Hematopoietic multipotent progenitor cell (in vitro differentiated cells): ENCODE data around the gene CELF4. TPM values are rescaled to one million over a fixed set of nuclear protein-coding genes. Genes with fewer than 3 reads are reported as not detected.

ENCODE experiments used
- DNase-seq, 3 donors: peaks; one replicate each; pipeline ENCODE4 v3.0.0-alpha.2; 2011 to 2015; ENCODE audit warnings: low read depth in 2 of 3, low spot score in 2 of 3
- total RNA-seq: library from RNA; depleted of rRNA; stranded (reverse); fragments of >200 nt; gene quantifications from one replicate; pipeline ENCODE4 v1.2.3, GENCODE V29; 2012

CELF4 gene
- total RNA-seq, 1 donor, result not detected

DNA sequence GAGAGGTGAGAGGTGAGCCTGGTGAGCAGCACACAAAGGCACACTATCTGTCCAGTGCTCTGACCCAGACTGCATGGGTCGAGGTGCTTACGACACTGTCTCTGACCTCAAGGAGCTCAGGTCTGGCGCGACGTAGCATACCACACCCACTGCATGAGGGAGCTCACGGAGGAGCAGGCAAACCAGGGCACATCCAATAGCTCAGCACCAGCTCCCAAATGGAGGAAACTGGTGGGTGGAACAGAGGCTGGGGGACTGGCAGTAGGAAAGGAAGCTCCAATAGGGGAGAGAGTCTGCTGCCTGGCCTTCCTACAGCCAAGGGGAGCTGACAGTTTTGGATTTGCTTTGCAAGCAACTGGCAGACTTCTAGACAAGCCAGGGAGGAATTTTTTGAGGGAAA lies 36.3 kb downstream of the CELF4 start:
- no peak for DNase-seq

DNA sequence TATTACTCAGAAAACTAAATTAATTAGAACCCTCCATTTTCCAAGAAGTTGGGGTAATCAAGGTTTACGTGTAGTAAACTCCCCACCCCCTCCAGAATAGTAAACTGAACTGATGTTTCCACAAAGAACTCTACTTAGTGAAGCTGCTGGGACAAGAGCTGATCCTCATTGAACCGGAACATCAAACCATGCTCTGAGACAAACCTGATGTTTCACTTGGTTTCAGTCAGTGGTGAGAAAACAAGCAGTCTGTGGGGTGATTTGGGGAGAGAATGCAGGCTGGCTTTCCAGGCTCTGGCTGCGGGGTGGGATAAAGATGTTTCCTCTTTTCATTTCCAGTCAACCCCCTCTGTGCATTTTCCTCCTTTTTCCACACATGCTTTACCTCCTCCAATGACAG lies 38.2 kb downstream of the CELF4 start:
- DNase-seq, result no peak

DNA sequence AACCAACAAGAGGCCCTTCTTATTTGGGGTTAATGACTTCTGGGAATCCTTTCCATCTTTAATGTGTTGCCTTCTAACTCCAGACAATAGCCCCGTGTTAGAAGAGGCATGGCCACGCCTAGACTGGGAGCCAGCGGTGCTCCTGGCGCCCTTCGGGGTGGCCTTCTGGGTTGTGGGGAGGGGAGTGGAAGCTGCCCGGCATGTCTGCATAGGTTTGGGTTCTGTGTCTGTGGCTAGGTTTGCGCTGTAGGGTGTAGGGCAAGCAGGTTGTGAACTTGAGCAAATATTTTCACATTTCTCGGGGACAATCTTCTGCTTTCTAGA lies 40.4 kb downstream of the CELF4 start:
- no peak for DNase-seq

DNA sequence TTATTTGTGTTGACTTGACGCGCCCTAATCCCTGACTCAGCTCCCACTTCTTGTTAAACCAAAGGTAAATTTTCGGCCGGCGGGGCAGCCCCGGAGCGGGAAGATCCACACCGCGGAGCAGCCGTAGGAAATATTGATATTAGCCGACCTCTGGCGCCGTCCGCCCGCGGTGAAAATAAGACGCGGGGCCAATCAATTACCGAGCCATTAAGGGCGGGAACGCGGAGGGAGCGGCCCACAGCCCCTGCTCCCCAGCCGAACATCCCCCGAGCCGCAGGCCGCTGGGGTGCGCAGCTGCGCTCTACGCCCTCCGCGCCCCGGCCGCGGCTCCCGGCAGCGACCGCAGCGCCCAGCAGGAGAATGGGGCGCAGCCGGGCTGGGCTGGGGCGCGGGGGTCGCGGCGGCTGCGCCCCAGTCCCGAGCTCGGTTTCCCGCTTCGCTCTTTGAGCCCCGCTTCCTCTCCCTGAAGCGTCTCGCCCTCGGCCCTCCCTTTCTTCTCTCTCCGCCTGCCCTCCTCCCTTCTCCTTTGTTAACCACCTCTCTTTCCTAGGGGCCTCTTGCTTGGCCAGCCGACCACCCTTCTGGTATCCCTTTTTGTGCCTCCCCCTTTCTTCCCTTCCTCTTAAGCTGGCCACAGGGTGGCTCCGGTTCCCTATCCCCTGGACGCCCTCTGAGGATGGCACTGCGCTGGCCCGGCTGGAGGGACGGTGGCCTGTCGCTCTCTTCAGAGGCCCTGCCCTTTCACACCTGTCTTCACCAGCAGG lies 40.9 kb downstream of the CELF4 start:
- no peak for DNase-seq

DNA sequence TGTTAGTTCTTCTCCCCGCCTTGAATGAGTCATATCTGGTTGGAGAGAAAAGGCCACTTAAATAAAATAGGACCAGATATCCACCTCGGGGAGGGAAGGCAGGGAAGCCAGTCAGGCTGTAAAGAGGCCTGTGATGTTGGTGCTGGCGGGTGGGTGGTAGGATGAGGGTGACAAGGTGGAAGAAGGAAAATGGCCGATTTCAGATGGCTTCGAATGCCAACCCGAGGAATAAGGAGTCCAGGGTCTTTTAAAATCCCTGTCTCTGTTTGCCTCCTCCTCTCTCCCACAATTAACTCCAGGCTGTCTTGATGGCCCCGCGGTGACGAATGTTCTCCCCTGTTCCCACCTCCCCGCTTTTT lies 41.5 kb downstream of the CELF4 start:
- DNase-seq, result no peak

DNA sequence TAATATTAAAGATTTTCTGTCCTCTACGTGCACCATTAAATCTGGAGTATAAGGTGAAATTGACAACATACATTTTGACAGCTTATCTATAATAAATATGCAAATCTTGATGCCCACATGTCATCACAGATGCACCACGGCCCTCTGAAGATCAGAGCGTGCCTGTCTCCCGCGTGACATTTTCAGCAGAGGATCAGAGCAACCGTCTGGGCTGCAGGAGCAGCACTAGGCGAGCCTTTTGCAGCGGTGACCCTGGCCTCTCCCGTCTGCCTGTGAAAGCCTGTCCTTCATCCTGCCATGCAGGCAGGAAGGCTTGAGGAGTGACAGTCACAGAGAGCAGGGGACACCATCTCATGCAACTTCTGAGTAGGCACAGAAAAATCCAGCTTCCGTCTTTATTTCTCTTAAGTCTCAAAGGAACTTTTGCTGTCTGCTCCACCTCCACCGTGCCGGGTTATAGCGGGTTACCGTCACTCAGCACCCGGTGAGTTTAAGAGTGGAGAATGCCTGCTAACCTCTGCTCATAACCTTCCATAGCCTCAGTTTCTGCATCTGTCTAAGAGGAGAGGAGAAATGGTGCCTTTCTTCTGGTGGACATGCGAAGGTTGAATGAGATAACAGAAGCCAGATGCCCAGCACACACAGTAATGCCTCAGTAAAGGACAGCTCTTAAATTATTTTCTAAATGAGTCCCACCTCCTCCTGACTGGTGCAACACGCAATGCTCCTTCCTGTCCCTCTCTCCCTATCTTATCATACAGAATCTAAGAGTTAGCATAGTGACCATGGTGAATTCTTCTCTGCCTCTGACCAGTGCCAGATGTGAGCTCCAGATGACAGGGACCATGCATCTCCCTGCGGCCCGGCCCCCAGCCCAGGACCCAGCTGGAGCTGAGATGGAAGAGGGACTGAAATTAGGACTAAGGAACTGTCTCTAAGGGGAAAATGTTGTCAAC lies 43.8 kb downstream of the CELF4 start:
- DNase-seq, result no peak

DNA sequence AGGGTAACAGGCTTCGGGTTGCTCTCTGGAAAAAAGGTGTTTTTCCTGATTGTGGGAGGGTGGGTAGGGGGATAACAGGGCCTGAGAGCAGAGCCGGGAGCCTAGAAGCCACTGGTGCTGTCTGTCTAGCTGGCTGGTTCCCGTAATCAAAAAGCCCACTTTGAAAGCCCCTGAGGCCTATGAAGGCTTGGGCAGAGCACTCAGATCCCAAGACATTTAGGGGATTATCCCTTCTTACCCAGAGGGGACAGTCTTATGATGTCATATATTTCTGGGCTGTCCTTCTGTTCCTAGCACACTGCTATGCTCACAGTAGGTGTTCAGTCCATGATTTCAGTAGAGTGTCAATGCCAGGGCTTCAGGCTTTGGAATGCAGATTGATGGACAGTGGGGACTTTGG lies 45.1 kb downstream of the CELF4 start:
- no peak for DNase-seq

DNA sequence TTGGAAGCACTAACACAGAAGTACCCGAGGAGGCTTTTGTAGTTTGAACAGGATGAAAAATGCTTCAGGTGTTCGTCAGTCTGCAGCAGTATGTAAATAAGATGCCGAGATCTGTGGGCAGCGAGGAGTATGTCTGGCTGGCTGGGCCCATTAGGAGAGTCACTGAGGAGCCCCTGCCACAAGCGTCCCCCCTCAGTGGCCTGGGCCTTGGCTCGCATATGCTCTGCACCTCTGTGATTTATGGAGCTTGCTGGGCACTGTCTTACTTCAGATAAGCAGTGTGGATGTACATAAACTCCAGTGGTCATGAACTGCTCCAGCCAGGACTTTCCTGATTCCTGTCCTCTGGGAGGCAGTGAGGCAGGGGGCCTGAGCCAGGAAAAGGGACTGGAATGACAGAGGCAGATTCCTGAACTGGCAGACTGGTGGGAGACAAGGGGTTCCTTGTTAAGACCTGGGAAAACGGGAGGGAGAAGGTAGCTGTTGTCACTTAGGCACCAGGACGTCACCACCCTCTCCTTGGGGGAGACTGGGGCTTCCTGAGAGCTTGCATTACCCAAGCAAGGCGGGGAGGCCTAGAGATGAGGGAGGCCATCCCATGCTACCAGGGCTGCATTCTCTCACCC lies 46.0 kb downstream of the CELF4 start:
- no peak for DNase-seq

DNA sequence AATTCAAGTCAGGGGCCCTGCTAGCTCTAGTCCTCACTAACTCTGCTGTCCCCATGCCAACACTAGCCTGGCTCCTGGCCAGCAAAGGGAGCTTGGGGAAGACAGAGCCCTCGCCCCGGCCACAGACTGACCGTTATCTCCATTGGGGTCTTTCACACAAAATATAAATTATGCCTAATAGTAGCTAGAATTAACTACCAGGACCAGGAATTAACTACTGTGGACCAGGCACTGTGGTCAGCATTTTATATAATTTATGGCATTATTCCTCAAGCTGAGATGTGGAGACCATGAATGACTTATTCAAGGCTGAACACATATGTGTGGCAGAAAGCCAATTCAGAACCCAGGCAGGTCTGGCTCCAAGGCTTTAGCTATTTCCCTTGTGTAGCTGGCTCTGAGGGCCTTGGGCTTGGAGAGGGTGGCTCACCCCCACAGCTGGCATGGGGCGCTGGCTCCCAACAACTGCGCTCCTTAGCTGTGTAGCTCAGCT lies 49.2 kb downstream of the CELF4 start:
- no peak for DNase-seq

DNA sequence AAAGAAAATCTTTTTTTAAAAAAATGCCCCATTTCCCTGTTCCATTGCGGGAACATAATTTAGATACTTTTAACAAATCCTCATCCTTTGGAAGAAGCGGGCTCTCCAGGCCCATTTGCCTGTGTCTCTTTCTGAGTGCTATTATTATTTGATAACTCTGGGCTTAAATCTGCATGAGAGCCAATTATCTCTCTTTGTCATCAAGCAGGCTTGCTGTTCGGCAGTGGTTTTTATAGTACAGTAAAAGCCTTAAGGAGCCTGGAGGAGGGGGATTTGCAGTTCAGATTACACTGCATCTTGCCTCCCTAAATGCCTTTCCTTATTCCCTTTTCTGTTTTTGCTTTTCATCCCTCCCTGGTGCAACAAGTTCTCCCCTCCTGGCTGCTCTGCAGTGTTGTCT lies 50.6 kb downstream of the CELF4 start:
- DNase-seq, result no peak

DNA sequence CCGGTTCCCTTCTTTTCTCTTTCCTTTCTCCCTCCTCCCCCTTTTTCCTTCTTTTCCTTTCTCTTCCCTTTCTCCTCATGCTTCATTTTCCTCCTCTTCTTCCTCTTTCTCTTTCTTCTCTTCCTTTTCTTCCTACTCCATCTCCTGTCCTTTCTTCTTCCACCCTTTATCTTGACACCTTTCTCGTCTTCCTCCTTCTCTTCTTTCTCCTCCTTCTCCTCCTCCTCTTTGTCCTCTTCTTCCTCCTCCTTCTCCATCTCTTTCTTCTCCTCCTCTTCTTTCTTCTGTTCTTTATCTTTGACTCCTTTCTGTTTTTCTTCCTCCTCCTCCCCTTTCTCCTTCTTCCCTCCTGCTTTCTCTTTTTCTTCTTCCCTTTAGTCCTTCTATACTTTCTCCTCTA lies 53.2 kb downstream of the CELF4 start:
- DNase-seq, result no peak

DNA sequence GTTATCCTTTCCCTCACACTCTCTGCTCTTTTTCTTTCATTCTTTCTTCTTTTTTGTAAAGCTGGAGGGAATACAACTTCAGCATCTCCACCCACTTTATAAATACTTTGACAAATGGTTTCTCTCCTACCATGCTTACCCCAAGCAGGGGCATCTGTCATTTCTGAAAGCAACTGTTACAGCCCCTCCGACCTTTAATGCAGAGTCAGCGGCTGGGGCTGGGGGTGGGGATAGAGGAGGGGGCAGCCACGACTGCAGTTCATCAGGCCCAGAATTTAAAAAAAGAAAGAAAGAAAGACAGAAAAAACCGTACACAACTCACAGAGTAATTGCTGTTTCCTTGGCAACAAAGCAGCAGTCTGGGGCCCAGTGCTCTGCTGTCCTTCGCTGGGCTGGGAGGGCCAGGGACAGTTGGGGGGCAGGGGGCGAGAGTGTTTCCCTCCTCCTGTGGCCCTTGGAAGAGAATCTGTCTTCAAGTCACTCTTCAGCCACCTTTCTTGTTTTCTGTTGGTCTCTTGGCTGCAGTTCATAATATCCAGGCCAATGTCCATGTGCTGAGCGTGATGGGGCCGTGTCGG lies 53.8 kb downstream of the CELF4 start:
- DNase-seq, result no peak

DNA sequence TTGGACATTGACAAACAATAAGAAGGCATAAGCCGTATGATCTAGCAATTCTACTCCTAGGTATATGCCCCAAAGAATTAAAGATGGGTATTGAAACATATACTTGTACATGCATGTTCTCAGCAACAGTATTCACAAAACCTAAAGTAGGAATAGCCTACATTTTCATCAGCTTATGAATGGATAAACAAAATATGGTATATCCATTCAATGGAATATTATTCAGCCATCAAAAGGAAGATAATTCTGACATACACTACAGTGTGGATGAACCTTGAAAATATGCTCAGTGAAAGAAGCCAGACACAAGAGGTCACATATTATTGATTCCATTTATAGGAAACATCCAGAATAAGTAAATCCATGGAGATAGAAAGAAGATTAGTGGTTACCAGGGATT lies 56.0 kb downstream of the CELF4 start:
- DNase-seq, result no peak

DNA sequence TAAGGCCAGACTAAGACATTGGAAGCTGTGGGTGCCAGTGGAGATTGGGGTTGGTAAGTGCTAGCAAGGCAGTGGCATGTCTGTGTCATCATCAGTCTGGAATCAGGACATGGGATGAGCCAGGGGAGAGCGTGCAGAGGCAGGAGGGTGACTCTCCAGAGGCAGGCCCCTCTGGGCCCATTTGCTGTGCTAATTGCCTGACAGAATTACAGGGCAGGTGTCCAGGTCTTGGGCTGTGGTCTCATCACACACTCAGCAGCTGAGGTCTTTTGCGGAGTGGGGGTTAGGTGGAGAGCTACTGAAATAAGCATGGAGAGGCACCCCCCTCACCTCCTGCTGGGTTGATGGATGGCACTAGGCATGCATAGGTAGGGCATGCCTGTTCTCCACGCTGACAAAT lies 57.4 kb downstream of the CELF4 start:
- no peak for DNase-seq

DNA sequence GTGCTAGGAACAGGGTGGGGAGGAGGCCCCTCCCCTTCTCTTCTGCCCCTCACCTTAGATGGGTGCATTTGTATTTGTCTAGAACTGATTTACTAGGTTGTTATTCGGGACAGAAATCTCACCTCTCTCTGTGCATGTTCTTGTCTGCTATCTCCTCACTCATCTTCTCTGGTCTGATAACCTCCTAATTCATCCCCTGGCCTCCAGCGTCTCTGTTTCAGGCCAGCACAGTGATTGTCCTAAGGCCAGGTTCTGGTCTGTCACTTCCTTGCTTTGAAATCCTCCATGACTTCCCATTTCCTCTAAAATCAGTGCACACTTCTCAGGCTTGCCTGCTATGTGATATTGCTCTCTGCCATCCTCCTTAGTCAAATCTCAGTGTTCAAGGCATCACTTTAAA lies 58.4 kb downstream of the CELF4 start:
- no peak for DNase-seq

DNA sequence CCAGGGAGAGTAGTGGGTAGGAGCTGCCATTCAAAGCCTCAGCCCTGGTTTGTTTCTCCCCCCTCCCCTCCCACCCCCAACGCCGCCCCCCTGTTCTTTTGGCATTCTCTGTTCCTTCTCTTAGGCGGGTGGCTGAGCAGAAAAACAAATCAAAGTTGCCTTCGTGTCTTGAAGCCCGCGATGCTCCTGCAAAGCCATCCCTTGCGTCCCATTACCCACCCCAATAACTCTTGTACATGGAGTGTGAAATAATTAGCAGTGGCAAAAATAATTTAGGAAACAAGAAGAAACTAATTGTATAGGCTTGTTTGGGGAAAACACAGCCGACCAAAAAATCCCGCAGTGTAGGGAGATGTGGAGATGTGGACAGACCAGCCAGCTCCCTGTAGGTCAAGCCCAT lies 59.6 kb downstream of the CELF4 start:
- DNase-seq, result no peak

DNA sequence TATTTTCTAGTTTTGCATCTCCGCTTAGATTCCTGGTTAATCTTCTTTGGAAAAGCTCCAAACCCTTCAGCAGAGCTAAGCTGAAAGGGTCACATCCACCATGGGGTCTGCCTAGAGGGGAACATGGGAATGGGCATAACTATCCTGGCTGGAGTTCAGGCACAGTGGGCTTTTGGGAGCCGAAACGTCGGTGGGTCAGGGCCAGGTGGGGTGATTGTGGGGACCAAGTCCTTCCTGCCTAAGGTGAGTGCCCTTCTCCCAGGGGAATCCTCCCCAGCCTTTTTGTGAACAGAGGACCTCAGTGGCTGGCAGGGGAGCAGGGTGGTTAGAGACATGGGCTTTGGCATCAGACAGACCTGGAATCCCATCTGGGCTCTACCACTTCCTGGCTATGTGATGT lies 60.3 kb downstream of the CELF4 start:
- DNase-seq, result no peak

DNA sequence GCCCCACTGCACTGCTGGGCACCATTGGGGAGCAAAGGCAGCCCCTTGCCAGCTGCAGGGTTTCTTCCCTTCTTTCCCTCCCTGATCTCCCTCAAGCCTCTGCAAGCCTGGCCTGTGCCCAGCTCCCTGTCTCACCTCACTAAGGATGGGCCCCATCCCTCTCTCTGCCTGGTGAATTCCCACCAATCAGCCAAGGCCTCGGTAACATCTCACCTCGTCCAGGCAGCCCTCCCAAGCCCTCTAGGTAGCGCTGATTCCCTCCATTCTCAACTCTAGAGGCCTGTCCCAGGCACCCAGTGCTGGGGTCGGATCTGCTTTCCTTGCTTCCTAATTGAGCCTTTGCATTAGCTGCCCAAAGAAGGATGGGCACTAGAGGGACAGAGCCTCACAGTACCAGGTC lies 63.0 kb downstream of the CELF4 start:
- DNase-seq, result no peak

DNA sequence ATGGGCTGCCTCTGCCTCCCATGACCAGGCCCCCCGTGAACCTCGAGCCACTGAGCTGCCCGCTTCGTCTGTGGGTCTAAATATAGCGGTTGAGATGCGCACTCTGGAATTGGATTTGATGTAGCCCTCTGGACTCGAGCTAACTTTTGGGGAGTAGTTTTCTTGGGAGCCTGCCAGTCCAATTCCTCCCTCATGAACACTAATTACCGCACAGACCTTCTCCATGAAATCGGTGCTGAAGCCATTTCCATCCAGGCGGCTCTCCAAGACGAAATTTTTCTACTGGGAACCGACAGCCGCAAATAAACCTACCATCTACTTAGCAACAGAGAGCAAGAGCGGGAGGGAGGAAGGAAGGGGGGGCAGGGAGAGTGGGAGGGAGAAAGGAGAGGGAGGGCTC lies 63.6 kb downstream of the CELF4 start:
- DNase-seq, result no peak

DNA sequence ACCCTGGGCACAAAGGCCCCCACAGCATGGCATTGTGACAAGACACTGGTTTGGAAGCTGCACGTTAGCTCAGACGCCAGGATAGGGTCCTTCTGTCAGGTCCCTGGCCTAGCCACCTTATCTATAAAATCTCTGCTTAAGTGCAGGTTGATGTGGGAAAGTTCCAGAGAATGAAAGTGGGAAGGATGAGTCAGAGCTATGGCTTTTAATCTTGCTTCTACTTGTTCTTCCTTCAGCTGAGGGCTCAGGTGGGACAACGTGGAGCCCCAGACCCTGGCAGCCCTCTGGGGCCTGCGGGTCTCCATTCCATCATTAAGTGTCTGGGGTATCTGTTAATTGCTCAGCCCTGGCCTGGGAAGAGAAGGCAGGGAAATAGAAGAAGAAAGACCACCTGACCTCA lies 64.5 kb downstream of the CELF4 start:
- no peak for DNase-seq

DNA sequence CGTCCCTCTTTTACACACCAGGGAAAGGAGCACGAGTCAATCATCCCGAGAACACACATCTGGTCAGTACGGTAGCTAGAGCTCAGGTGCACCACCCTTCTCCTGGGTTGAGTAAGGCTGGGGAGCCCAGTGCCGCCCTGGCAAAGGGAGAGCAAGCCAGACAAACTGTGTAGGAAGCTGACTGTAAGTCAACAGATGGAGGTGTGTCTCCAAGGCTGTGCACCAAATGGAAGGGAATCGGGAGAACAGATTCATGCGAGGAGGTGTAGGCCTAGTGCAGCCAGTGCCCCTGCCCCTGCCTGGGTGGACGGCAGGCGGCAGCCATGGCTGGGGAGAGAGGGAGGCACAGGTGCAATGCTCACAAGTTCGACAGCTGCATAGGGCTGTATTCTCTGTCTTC lies 65.7 kb downstream of the CELF4 start:
- no peak for DNase-seq
